Gastroesophageal sphincter (tissue), 3 donors: ENCODE measurements around the gene PPRC1.

ENCODE experiments used
- EP300 ChIP-seq: sonication (generic); formaldehyde crosslinking; IDR thresholded peaks from one replicate; pipeline ENCODE4 v1.6.1; 2017; ENCODE audit warnings: antibody characterized with exemption, mild to moderate bottlenecking
- POLR2A ChIP-seq, 2 donors: fragments of 450-650 bp; IDR thresholded peaks; one replicate each; pipeline ENCODE4 v1.6.1; 2017; ENCODE audit warnings: antibody characterized with exemption in 2 of 2, mild to moderate bottlenecking in 2 of 2, moderate library complexity in 1 of 2
- TF ChIP-seq, protein P1 (sequence below), 4 experiments: fragments of 200-600 bp in 2 of 4; fragments of 450-650 bp in 2 of 4; sonication (generic) in 1 of 4; IDR thresholded peaks; one replicate each; pipeline ENCODE4 v1.5.1; 2017 to 2019; ENCODE audit warnings: antibody characterized with exemption in 4 of 4, mild to moderate bottlenecking in 2 of 4, moderate library complexity in 2 of 4

DNA sequence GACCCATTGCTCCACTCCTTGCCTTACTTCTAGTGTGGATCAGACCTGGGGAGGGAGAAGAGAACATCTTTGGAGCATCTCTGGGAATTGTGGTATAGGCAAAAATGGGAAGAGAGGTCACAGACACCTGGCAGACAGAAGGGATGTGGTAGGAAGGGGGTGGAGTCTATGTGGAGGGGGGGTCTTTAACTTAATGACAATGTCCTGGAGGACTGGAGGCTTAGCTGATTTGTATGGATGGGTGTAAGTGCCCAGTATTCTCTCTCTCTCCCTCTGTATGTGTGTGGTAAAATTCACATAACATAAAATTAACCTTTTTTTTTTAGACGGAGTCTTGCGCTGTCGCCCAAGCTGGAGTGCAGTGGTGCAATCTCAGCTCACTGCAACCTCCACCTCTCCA, 9.6 kb upstream of the PPRC1 start:
- TF ChIP-seq, protein P1, sequence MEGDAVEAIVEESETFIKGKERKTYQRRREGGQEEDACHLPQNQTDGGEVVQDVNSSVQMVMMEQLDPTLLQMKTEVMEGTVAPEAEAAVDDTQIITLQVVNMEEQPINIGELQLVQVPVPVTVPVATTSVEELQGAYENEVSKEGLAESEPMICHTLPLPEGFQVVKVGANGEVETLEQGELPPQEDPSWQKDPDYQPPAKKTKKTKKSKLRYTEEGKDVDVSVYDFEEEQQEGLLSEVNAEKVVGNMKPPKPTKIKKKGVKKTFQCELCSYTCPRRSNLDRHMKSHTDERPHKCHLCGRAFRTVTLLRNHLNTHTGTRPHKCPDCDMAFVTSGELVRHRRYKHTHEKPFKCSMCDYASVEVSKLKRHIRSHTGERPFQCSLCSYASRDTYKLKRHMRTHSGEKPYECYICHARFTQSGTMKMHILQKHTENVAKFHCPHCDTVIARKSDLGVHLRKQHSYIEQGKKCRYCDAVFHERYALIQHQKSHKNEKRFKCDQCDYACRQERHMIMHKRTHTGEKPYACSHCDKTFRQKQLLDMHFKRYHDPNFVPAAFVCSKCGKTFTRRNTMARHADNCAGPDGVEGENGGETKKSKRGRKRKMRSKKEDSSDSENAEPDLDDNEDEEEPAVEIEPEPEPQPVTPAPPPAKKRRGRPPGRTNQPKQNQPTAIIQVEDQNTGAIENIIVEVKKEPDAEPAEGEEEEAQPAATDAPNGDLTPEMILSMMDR (IDR thresholded peaks at IDR 0.05) = no peak
- TF ChIP-seq EP300 (no peak), POLR2A (IDR thresholded peaks at IDR 0.05) (no peak)
